Tibial nerve (tissue), 3 donors: Measurements from ENCODE around the gene STRBP.

ENCODE experiments used
- POLR2A ChIP-seq, 2 donors: fragments of 450-650 bp; IDR thresholded peaks; one replicate each; pipeline ENCODE4 v1.6.1; 2017; ENCODE audit warnings: antibody characterized with exemption in 2 of 2, mild to moderate bottlenecking in 2 of 2, moderate library complexity in 2 of 2
- TF ChIP-seq, protein P1 (sequence below), 5 experiments: fragments of 200-600 bp in 3 of 5; fragments of 450-650 bp in 2 of 5; sonication (generic) in 3 of 5; IDR thresholded peaks; one replicate each; pipeline ENCODE4 v1.5.1; 2016 to 2019; ENCODE audit warnings: antibody characterized with exemption in 5 of 5, mild to moderate bottlenecking in 3 of 5, moderate library complexity in 2 of 5

DNA sequence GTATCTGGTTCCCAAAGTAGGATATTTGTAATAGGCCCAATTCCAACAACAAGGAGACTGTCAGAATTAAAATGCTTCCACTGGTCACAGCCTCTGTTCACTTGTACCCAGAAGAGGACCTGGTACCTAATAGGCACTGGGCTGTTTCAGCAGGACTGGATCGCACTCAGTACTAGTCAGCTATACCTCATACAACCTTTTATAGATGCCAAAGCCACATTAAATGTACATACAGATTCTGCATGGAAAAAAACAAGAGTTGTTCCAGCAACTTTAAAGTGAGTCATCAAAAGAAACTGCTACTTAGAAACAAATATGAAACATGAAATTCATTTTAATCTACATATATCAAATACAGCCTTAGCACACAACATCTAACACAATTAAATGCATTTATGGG is 147.4 kb downstream of the STRBP start:
- no peak for TF ChIP-seq POLR2A (IDR thresholded peaks at IDR 0.05)
- TF ChIP-seq, protein P1, sequence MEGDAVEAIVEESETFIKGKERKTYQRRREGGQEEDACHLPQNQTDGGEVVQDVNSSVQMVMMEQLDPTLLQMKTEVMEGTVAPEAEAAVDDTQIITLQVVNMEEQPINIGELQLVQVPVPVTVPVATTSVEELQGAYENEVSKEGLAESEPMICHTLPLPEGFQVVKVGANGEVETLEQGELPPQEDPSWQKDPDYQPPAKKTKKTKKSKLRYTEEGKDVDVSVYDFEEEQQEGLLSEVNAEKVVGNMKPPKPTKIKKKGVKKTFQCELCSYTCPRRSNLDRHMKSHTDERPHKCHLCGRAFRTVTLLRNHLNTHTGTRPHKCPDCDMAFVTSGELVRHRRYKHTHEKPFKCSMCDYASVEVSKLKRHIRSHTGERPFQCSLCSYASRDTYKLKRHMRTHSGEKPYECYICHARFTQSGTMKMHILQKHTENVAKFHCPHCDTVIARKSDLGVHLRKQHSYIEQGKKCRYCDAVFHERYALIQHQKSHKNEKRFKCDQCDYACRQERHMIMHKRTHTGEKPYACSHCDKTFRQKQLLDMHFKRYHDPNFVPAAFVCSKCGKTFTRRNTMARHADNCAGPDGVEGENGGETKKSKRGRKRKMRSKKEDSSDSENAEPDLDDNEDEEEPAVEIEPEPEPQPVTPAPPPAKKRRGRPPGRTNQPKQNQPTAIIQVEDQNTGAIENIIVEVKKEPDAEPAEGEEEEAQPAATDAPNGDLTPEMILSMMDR (IDR thresholded peaks at IDR 0.05): no peak
